Activated CD4-positive, alpha-beta memory T cell treated with anti-CD3 and anti-CD28 coated beads for 36 hours (primary cell): Measurements from ENCODE around the gene NPW. TPM values are rescaled to one million over a fixed set of nuclear protein-coding genes. Genes with fewer than 3 reads are reported as not detected.

Experiments used
- CTCF ChIA-PET: fragments of 350-600 bp; sonication (Branson Sonifier 250); formaldehyde crosslinking; loops from one replicate; lab custom pipeline; 2021; ENCODE audit warnings: antibody characterized with exemption, inconsistent platforms; lab: Charles Lee
- POLR2A ChIA-PET: fragments of 350-600 bp; sonication (Branson Sonifier 250); formaldehyde crosslinking; loops from one replicate; lab custom pipeline; 2021; ENCODE audit warnings: antibody characterized with exemption; lab: Charles Lee
- DNase-seq: peaks from one replicate; pipeline ENCODE4 v3.0.0-alpha.2; 2020
- H3K27ac Mint-ChIP-seq: one replicate; pipeline ENCODE4 v1.8.0; 2021; ENCODE audit warnings: mixed read lengths
- H3K27me3 Mint-ChIP-seq: one replicate; pipeline ENCODE4 v1.8.0; 2021; ENCODE audit warnings: mixed read lengths
- H3K36me3 Mint-ChIP-seq: one replicate; pipeline ENCODE4 v1.8.0; 2021; ENCODE audit warnings: mixed read lengths
- H3K4me1 Mint-ChIP-seq: one replicate; pipeline ENCODE4 v1.8.0; 2021; ENCODE audit warnings: low read depth, mixed read lengths
- H3K4me3 Mint-ChIP-seq: one replicate; pipeline ENCODE4 v1.8.0; 2021; ENCODE audit warnings: mild to moderate bottlenecking, mixed read lengths
- H3K9me3 Mint-ChIP-seq: one replicate; pipeline ENCODE4 v1.8.0; 2021; ENCODE audit warnings: mixed read lengths
- intact Hi-C: fragments of 100-400 bp; cut with micrococcal nuclease; formaldehyde crosslinking; loops from one replicate; pipeline ENCODE4 v1.15.1; 2023
- total RNA-seq, 2 experiments: library from RNA; stranded (reverse); gene quantifications; one replicate each; pipeline ENCODE4 v1.2.3, GENCODE V29; 2021

The NPW gene
- total RNA-seq, 2 experiments from 2014 or later: 1.3 to 2.0 TPM

- H3K36me3 Mint-ChIP-seq: peaks cover 12% of the 10 kb centered on the region
- CTCF ChIA-PET: no interaction called here
- H3K27me3 Mint-ChIP-seq: no peaks in the 10 kb centered on the region
- intact Hi-C loops: no loop called here
- no peak for DNase-seq
- H3K27ac Mint-ChIP-seq: no peak overlapping the region
- no peaks in the 10 kb centered on the region for H3K9me3 Mint-ChIP-seq
- H3K4me3 Mint-ChIP-seq: no peak overlapping the region
- peaks cover 2% of the 10 kb centered on the region for H3K4me1 Mint-ChIP-seq
- POLR2A ChIA-PET: no interaction called here
Observed at GRCh38 chr16:2063861-2064260, 44.3 kb downstream of the NPW start.

GRCh38 chr16:2064368-2064945 lies 44.9 kb downstream of the NPW start:
- Mint-ChIP-seq H3K4me3 (no peak overlapping the region), H3K9me3 (no peaks in the 10 kb centered on the region), H3K27me3 (no peaks in the 10 kb centered on the region), H3K36me3 (peaks cover 12% of the 10 kb centered on the region), H3K27ac (no peak overlapping the region), H3K4me1 (peaks cover 2% of the 10 kb centered on the region)
- ChIA-PET POLR2A (no interaction called here), CTCF (no interaction called here)
- intact Hi-C loops: no loop called here
- no peak for DNase-seq

DNA sequence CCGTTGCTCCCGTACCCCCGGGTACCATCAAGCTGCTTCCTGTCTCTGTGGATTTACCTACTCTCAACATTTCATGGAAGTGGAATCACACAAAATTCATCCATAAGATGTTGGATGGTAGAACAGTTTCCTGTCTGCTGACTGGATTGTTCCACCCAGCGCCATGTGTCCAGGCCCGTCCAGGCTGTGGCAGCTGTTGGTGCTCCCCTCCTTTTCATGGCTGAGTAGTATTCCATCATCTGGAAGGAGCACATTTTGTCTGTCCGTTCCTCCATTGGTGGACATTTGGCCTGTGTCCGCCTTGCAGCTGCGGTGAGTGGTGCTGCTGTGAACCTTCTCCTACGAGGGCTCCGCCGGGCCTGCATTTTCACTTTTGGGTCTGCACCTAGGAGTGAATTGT lies 46.6 kb downstream of the NPW start:
- H3K27me3 Mint-ChIP-seq: no peaks in the 10 kb centered on the region
- peaks cover 2% of the 10 kb centered on the region for H3K4me1 Mint-ChIP-seq
- no peak for DNase-seq
- H3K27ac Mint-ChIP-seq: no peak overlapping the region
- H3K4me3 Mint-ChIP-seq: no peak overlapping the region
- H3K36me3 Mint-ChIP-seq: peaks cover 16% of the 10 kb centered on the region
- intact Hi-C loops: no loop called here
- H3K9me3 Mint-ChIP-seq: no peaks in the 10 kb centered on the region
- CTCF ChIA-PET: interaction anchor here (1.1 kb wide), 1 partner anchor 18 kb away, joined by 3 read pairs; the partner anchor contains the start of genes NTHL1 and TSC2
- POLR2A ChIA-PET: interaction anchor here (1.0 kb wide), 1 partner anchor 18 kb away, joined by 4 read pairs; the partner anchor contains the start of gene TSC2

Other genes with a start within 250 kb of the NPW start
- 10 to 100 TPM; 53.0 to 53.1 TPM for gene NME3, start 248.2 kb upstream of the NPW start, total RNA-seq
- gene EME2, start 247.0 kb upstream of the NPW start, total RNA-seq: 10 to 100 TPM; 11.9 to 15.3 TPM
- gene MRPS34, start 246.7 kb upstream of the NPW start, total RNA-seq: 100 to 1,000 TPM; 151 to 152 TPM
- gene SPSB3, start 237.2 kb upstream of the NPW start, total RNA-seq: 10 to 100 TPM; 21.2 to 21.8 TPM
- 10 to 100 TPM; 45.9 to 48.0 TPM for gene NUBP2, start 236.8 kb upstream of the NPW start, total RNA-seq
- gene IGFALS, start 226.1 kb upstream of the NPW start, total RNA-seq: not detected
- gene HAGH, start 193.0 kb upstream of the NPW start, total RNA-seq: 10 to 100 TPM; 45.1 to 46.2 TPM
- gene FAHD1, start 192.6 kb upstream of the NPW start, total RNA-seq: 1 to 10 TPM; 8.5 to 8.8 TPM
- not detected for gene MEIOB, start 147.6 kb upstream of the NPW start, total RNA-seq
- gene HS3ST6, start 101.4 kb upstream of the NPW start, total RNA-seq: not detected
- gene MSRB1, start 76.6 kb upstream of the NPW start, total RNA-seq: 10 to 100 TPM; 20.7 to 23.6 TPM
- gene RPL3L, start 65.1 kb upstream of the NPW start, total RNA-seq: not detected
- 100 to 1,000 TPM; 122 to 125 TPM for gene NDUFB10, start 60.2 kb upstream of the NPW start, total RNA-seq
- 1,000 to 10,000 TPM; 5,123 to 5,136 TPM for gene RPS2, start 55.0 kb upstream of the NPW start, total RNA-seq
- gene RNF151, start 52.9 kb upstream of the NPW start, total RNA-seq: not detected
- gene TBL3, start 47.7 kb upstream of the NPW start, total RNA-seq: 10 to 100 TPM; 45.7 to 47.3 TPM
- not detected for gene NOXO1, start 38.3 kb upstream of the NPW start, total RNA-seq
- gene GFER, start 35.6 kb upstream of the NPW start, total RNA-seq: 10 to 100 TPM; 34.4 to 37.5 TPM
- gene SYNGR3, start 29.8 kb upstream of the NPW start, total RNA-seq: 10 to 100 TPM; 11.9 to 12.4 TPM
- gene ZNF598, start 10.0 kb upstream of the NPW start, total RNA-seq: 10 to 100 TPM; 67.2 to 67.6 TPM
- gene NHERF2, start 7.1 kb downstream of the NPW start, total RNA-seq: 1 to 10 TPM; 1.1 to 1.4 TPM
- gene NTHL1, start 28.0 kb downstream of the NPW start, total RNA-seq: 10 to 100 TPM; 24.3 to 26.2 TPM
- 10 to 100 TPM; 56.6 to 63.9 TPM for gene TSC2, start 28.2 kb downstream of the NPW start, total RNA-seq
- gene PKD1, start 116.1 kb downstream of the NPW start, total RNA-seq: 10 to 100 TPM; 56.7 to 59.4 TPM
- under 1 TPM in 1 of 2 experiments, not detected in 1; 0.33 TPM for gene RAB26, start 128.8 kb downstream of the NPW start, total RNA-seq
- gene TRAF7, start 136.0 kb downstream of the NPW start, total RNA-seq: 10 to 100 TPM; 77.1 to 80.3 TPM
- gene CASKIN1, start 176.8 kb downstream of the NPW start, total RNA-seq: under 1 TPM; 0.36 to 0.83 TPM
- gene MLST8, start 185.7 kb downstream of the NPW start, total RNA-seq: 10 to 100 TPM; 49.7 to 50.4 TPM
- 1 to 10 TPM; 5.7 to 8.5 TPM for gene BRICD5, start 191.1 kb downstream of the NPW start, total RNA-seq
- gene PGP, start 195.1 kb downstream of the NPW start, total RNA-seq: 10 to 100 TPM; 19.3 to 19.5 TPM
- 10 to 100 TPM; 19.3 to 19.6 TPM for gene E4F1, start 203.8 kb downstream of the NPW start, total RNA-seq
- under 1 TPM; 0.63 to 0.67 TPM for gene DNASE1L2, start 216.7 kb downstream of the NPW start, total RNA-seq
- gene ECI1, start 231.8 kb downstream of the NPW start, total RNA-seq: 10 to 100 TPM; 50.7 to 52.5 TPM
- gene RNPS1, start 248.3 kb downstream of the NPW start, total RNA-seq: 100 to 1,000 TPM; 292 to 294 TPM